Measurements from ENCODE around the gene FBRSL1.

GRCh38 chr12:132496358-132496669 lies 6.4 kb downstream of the FBRSL1 start:
- no peak for TF ChIP-seq EZH2 (IDR thresholded peaks at IDR 0.05; ENCODE audit: insufficient read depth, poor library complexity, severe bottlenecking)
- TF ChIP-seq EZH2phosphoT487 (IDR thresholded peaks at IDR 0.05; ENCODE audit: insufficient read depth, low read depth): no peak

Measured in GM23248 (cell line).